HG02938 (cell line): Measurements from ENCODE around the gene PRKCG.

ENCODE experiments used
- ATAC-seq: cut with Tn5 transposase; IDR thresholded peaks from one replicate; pipeline ENCODE4 v1.9.1; 2021; ENCODE audit warnings: mild to moderate bottlenecking, moderate library complexity; ENCODE audit not compliant: unreplicated experiment

The PRKCG gene

DNA sequence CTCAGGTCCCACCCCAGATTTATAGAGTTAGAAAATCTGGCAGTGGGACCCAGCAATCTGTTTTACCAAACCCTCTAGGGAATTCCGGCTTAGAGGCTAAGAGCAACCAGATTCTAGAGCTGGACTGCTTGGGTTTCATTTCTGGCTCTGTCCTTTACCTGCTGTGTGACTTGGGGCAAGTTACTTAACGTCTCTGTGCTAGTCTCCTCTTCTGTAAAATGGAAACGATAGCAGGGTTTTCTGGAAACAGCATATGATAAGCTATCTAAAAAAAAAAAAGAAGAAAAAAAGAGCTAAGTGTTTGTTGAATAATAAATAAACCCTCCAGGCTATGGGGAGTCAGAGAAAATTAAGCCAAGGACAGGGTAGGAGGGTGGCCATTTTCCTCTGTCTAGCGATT, 15.5 kb downstream of the PRKCG start:
- ATAC-seq, result no peak

DNA sequence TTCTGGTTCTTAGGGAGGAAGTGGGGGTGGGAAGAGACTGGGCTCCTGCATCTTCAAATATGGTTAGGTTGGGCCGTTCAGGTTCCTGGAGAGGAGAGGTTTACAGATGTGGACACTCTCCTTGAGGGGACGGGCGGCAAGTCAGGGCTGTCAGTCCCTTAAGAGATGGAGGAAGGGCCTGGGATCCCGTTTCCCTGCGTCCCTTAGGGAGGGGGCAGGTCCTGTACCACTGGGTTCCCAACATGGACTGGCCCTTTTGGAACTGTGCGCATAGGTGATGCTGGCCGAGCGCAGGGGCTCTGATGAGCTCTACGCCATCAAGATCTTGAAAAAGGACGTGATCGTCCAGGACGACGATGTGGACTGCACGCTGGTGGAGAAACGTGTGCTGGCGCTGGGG, 16.2 kb downstream of the PRKCG start:
- no peak for ATAC-seq

GRCh38 chr19:53898636-53899341, 16.8 kb downstream of the PRKCG start:
- no peak for ATAC-seq

DNA sequence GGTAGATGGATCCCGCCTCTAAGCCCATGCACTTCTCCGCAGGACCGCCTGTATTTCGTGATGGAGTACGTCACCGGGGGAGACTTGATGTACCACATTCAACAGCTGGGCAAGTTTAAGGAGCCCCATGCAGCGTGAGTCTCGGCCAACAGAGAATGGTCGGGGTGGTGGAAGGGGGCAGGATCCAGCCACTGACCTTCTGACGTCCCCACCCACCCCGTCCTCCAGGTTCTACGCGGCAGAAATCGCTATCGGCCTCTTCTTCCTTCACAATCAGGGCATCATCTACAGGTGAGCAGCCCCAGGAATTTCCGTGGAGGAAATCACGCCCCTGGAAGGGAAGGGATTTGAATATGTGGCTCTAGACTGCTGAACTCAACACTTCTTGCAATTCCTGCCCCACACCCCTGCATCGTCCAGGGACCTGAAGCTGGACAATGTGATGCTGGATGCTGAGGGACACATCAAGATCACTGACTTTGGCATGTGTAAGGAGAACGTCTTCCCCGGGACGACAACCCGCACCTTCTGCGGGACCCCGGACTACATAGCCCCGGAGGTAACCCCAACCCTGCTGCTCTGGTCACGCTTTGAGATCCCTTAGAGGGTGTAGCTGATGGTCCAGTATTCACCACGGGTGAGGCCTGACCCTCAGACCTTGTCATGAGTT, 18.3 kb downstream of the PRKCG start:
- ATAC-seq, result no peak

- ATAC-seq, result no peak
These were observed 21.2 kb downstream of the PRKCG start for GRCh38 chr19:53903055-53903680.

DNA sequence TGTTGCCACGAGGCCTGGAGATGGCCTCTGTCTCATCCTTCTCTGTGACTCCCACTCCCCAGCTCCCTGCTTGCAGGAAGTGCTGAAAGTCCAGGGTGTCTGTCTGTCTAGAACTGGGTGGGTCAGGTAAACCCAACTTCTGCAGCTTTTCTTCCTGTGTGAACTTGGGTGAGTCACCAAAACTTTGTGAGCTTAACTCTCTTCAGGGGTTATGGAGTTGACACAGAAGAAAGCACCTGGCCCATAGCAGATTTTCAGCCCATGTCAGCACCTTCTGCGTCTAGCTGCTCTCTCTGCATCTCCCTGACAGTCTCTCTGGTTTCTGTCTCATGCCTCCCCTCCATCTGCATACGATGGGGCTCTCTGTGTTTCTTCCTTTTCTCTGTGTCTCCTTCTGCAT, 22.9 kb downstream of the PRKCG start:
- ATAC-seq, result no peak

- ATAC-seq, result no peak
These were observed 23.8 kb downstream of the PRKCG start for GRCh38 chr19:53905787-53906186.

DNA sequence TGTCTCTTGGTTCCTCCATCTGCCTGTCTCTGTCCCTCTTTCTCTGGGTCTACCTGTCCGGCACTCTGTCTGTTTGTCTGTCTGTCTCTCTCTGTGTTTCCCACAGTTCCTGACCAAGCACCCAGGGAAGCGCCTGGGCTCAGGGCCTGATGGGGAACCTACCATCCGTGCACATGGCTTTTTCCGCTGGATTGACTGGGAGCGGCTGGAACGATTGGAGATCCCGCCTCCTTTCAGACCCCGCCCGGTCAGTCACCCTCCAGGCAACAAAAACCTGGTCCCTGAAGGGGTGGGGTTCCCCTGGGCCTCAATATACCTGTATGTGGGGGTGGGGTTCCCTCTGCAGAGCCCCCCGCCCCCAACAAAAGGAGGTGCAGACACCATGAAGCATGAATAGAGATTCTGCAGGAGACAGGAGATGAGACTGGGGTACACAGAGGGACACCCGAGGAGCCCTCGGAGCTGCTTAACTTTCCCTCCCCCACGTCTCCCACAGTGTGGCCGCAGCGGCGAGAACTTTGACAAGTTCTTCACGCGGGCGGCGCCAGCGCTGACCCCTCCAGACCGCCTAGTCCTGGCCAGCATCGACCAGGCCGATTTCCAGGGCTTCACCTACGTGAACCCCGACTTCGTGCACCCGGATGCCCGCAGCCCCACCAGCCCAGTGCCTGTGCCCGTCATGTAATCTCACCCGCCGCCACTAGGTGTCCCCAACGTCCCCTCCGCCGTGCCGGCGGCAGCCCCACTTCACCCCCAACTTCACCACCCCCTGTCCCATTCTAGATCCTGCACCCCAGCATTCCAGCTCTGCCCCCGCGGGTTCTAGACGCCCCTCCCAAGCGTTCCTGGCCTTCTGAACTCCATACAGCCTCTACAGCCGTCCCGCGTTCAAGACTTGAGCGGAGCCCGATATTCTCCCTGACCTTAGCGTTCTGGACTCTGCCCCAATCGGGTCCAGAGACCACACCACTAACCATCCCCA, 24.5 kb downstream of the PRKCG start:
- no peak for ATAC-seq

DNA sequence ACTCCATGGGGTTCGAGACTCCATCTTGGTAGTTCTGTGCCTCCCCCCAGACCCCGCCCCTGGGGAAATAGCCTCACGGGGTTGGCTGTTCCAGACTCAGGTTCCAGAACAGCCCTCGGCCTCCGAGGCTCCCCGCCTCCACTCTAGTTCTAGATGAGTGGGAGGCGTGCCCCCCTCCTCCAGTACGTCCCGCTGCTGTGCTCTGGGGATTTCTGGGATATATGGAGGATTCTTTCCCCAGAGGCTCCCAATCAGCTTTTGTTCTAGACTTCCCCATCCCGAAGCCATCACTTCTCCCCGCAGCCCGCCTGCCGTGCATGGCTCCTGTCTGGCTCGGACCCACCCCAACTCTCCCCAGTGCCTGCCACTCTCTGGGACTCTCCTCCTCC, 25.2 kb downstream of the PRKCG start:
- no peak for ATAC-seq

DNA sequence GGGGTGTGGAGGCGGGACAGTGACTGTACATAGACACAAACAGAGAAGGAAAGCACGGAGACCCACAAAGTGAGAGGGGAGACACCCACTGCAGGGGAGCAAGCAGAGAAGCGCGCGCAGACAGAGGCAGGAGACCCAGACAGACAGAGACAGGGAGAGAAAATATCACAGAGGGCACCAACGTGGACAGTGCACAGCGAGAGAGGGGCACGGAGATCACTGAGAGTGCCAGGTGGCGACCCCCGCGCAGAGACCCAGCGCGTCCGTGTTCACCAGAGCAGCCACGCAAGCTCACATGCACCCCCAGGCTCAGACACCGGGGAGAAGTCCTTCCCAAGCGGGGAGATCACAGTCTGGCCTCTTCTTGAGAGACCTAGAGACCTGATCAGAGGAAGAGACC, 25.7 kb downstream of the PRKCG start:
- ATAC-seq, result no peak

- ATAC-seq, result no peak
These were observed 26.3 kb downstream of the PRKCG start for GRCh38 chr19:53908106-53908934.

DNA sequence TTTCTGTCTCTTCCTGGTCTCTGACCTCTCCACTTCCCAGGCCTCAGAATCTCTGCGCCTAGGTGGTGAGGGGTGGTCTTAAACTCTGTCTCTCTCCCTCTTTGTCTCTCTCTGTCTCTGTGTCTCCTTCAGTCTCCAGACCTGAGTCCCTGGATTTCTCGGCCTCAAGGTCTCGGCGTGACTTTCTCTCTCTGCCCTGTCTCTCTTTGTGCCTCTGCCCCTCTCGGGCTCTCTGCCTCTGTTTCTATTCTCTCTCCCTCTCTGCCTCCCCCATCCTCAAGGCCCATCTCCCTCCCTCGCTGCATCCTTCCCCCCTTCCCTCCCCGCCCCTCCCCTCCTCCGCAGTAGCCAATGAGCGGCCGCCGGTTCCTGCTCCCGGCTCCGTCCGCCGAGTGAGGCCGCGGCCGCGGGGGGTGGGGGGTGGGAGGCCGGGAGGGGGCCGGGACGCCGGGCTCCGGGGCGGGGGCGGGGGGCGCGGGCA, 27.0 kb downstream of the PRKCG start, which contains the start of gene CACNG7:
TSS of gene CACNG7 (plus strand) at position 344 of the 481 bp plus-strand sequence. CDS start 3,554 bp downstream, outside the sequence.
- ATAC-seq, result no peak

- no peak for ATAC-seq
These were observed 27.6 kb downstream of the PRKCG start for GRCh38 chr19:53909471-53910169.

DNA sequence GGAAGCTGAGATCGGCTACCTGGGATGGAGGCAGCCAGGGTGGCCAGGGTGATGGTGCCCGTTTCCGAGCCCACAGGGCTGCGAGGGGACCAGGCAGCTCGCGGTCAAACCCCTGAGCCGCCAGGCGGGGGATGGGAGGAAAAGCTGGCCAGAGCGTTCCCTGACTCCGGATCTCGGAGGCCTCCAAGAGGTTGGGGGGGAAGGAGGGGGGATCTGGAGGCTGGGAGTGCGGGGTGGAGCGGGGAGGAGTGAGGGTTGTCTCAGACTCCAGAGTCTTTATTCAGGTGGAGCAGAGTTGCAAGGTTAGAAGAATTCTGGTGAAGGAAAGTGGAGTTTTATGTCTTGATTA, 28.1 kb downstream of the PRKCG start:
- ATAC-seq, result no peak

DNA sequence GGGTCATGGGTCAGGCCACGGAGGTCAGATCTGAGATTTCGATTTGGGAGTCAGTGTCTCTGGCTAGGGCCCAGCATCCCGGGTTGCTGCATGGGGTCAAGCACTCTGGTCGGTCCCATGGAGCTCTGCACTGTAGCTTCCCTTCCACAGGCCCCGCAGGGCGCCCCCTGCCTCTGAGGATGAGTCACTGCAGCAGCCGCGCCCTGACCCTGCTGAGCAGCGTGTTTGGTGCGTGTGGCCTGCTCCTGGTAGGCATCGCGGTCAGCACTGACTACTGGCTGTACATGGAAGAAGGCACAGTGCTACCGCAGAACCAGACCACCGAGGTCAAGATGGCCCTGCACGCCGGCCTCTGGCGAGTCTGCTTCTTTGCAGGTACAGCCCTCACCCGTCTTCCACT, 30.7 kb downstream of the PRKCG start:
- no peak for ATAC-seq

GRCh38 chr19:53915000-53915399, 33.0 kb downstream of the PRKCG start:
- ATAC-seq, result no peak

- ATAC-seq, result no peak
These were observed 34.0 kb downstream of the PRKCG start for GRCh38 chr19:53916004-53916403.

GRCh38 chr19:53917356-53917755, 35.4 kb downstream of the PRKCG start:
- no peak for ATAC-seq

DNA sequence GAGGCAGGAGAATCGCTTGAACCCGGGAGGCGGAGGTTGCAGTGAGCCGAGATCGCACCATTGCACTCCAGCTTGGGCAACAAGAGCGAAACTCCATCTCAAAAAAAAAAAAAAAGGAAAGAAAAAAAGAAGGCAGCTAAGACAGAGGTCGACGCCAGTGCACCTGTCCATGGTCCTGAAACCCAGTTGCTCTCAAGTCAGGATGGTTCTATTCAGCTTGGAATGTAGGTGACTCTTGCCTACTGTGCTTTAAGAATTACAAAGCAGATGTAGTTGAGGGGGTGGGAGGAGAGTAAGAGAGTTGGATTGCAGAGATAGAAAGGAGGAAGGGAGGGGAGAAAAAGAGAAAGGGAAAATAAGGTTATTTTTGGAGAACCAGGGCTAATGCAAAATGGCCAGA, 45.7 kb downstream of the PRKCG start:
- no peak for ATAC-seq
